Measurements from ENCODE around the gene ZNF536.
"Not testable (repeated sequence)": the region's sequence is repeated elsewhere in the genome, so short reads cannot be mapped to it uniquely, and the experiment has no call there.

ZNF536 gene

DNA sequence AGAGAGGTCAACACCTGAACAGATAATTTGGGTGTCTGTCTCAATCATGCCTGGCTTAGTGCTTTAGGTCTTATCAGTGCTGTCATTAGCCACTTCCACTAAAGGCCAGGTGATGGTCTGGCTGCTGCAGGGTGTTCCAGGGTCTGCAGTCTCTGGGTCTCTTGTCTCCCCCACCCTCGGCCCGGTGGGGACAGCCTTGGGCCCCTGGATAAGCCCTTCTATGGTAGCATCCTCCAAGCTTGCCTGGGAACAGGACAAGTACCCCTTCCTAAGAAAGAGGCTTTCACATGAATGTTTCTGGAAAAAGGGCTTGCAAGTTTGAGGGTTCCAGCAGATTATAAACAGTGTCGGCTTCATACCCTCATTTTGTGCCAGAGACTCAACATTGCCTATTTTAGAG is 29.3 kb upstream of the ZNF536 start:
- no peak for DNase-seq

DNA sequence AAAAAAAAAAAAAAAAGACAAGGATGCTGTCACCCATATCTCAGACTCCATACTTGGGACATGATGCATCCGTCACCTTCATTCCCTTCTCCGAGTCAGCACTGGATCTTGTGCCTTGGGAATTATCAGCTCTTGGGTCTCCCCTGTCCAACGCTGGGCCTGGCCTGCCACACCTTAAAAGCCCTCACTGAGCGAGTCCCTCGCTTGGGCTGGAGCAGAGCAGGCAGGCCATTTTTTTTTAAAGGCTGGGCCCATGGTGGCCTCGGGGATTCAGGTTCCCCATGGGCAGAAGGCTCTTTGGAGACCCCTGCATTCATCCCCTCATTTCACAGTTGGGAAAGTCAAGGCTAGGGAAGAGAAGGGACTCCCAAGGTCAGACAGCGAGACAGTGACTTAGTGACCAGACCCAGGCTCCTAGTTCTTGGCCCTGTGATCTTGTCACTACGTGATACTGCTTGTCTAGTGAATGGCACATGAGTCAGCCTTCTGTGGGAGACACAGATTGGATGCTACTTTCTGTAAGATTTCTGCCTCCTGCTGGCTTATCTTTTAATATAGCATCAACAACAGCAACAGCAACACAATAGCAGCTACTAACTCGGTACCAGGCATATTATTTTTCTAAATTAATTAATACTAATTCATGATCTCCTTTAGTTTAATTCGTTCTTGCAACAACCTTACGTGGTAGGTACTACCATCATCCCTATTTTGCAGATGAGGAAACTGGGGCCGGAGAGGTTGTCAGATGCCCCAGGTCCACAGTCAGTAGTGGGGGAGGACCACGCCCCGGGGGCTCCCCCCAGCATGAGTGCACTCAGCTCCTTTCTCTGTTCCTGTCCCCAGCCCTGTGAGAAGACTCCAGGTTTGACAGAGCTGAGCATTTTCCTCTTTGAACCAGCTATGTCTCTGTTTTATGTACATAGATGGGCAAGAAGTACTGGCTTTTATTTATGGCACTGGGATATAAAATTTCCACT is 27.4 kb upstream of the ZNF536 start:
- DNase-seq: no peak

DNA sequence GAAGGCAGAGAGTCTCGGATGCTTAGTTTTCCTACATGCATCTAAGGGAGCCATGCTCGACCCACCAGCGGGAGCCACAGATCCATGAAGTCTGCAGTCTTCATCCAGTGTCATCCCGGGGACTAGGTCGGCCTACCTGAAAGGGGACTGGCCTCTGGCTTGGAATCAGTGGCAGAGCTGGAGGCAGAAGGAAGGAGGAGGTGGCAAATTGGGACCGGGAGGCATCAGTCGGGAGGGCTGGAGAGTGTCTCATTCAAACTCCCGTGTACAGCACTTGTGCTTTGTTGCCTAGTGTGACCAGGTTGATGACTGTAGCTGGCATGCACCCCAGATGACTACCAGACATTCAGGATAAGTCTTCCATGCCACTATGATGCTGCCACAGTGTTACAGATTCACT is 26.5 kb upstream of the ZNF536 start:
- DNase-seq: no peak

DNA sequence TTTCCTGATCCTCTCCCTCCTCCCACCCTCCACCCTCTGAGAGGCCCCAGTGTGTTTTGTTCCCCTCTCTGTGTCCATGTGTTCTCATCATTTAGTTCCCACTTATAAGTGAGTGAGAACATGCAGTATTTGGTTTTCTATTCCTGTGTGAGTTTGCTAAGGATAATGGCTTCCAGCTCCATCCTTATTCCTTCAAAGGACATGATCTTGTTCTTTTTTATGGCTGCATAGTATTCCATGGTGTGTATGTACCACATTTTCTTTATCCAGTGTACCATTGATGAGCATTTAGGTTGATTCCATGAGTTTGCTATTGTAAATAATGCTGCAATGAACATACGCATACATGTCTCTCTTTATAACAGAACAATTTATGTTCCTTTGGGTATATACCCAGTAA is 25.7 kb upstream of the ZNF536 start:
- not testable (repeated sequence) for DNase-seq

DNA sequence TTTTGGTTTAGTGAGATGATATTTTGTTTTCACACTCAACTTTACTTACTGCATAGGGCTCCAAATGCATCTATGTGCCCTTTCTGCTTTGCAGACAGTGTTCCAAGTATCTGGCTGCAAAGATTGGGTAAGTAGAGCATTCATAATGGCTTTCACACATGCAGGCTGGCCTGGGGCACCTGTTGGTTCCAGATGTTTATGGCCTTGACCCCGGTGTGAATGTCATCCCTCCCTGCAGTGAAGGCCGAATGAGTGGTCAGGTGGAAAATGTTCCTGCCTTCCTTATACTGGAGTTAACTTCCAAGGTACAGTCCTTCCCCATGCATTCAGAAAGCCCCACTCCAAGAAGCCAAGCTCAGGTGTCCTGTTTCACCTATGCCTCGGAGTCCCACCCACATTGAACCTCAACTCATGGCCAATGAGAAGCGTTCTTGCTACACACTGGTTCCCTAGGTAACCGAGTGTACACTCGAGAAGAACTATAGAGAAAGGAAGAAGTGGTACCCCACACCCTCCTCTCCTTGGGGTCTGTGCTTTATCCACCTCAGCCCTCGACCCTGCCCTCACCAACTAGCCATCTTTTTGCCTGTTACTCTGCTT is 23.0 kb upstream of the ZNF536 start:
- no peak for DNase-seq

DNA sequence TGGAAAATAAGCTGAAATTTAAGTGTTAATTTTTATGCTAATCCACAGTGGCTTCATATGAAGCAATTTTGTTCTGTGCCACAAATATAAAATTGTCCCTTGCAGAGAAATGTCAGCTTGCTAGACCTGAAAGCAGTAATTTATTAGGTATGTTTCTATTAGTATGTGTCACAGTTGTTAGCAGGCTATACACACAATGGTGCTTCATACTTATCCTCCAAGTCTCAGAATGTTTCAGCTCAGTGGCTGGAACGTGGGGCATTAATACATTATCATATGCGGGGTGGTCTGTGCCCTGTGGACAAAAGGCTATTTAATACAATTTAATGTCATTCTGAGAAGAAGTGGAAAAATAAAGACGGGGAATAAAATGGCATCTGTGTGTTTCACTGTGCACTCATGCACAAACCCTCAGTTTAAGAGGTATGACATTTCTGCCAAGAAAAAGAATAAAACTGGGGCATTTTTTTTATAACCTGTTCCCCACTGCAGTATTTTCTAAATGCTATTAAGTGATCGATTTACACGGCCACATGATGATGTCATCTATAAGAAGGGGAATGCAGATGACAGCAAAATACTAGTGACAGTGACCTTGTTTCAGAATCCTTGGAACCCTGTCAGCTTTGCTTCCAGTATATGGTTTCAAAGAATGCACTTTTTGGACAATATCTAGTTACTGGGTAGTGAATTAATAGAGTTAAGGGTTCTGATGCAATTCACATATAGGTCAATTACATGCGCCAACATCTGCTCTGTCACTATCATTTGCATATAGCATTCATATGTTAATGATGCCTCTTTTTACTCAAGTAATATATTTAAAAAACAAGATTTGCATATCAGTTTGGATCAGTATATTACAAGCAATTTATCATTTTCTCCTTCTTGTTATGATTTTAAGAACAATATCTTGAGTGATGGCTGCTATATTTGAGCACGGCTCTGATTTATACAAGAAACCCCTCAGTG is 21.2 kb upstream of the ZNF536 start:
- no peak for DNase-seq

DNA sequence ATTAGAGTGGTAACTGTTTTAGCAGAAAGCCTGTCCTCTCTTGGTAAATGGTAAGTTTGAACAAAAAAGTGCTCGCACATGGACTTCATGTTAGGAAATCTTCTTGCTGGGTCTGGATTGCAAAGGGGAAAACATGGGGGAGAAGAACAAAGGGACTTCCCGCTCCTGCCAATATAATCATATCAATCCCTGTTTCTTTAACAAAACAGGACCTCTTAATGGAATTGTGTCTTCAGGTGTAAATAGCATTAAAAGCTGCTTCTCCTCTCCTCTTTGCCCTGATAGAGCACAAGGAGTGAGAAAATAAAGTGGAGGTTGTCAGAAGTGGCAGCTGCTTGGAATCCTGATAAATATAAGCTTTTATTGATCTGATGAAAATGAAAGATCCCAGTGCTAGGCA is 20.4 kb upstream of the ZNF536 start:
- no peak for DNase-seq

DNA sequence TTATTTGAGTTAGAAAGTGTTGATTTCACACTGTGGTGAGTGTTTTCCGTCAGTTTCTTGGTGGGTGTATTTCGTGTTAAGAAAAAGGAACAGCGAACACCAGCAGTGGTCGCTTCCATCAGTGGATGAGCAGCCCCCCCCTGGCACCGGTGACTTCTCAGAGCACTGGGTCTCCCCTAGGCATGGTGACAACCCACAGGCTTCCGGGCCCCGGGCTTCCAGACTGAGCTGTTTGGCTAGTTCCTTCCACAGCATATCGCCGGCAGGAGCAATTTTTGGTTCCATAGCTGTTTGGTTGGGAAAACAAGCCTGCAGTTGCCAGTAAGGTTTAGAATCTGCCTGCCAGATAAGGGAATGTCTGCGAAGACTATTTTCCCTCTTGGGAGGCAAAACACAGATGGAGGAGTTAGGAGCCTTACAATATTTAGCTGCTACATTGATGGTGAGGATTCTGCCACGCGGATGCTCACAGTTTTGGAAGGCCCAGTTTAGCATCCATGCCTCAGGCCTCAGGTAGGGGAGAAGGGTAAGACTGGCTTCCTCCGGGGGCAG is 18.7 kb upstream of the ZNF536 start:
- DNase-seq: no peak

DNA sequence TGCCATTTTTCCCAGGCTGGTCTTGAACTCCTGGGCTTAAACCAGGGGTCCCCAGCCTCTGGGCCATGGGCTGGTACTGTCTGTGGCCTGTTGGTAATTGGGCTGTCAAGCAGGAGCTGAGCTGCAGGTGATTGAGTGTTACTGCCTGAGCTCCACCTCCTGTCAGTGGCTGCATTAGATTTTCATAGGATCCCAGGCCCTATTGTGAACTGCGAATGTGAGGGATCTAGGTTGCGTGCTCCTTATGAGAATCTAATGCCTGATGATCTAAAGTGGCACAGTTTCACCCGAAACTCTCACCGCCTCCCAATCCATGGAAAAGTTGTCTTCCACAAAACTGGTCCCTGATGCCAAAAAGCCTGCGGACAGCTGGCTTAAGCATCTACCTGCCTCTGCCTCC is 16.6 kb upstream of the ZNF536 start:
- DNase-seq: no peak

DNA sequence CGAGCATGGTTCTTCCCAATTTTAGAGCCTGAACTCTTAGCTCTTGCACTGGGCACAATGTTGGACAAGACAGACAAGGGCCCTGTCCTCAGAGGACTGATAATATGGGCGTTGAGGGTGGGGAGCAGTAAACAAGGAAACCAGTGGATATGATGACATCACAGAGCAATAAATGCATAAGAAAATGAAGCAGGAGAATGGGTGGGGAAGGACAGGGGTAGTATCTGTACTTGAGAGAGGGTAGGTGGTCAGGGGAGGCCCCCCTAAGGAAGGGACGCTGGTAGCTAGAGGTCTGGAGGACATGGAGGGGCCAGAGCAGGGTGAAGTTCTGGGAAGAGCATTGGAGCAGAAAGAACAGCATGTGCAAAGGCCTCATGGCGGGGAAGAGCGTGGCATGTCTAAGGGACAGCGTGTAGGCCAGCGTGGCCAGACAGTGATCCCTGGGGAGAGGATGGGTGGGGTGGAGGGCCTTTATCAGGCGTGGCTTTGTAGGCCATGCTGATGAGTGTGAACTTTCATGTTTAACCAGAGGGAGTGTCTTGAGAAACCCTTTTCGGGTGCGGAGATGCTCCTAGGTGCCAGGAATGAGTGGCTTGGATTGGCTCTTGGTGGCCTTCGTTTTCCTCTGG is 15.1 kb upstream of the ZNF536 start:
- no peak for DNase-seq

DNA sequence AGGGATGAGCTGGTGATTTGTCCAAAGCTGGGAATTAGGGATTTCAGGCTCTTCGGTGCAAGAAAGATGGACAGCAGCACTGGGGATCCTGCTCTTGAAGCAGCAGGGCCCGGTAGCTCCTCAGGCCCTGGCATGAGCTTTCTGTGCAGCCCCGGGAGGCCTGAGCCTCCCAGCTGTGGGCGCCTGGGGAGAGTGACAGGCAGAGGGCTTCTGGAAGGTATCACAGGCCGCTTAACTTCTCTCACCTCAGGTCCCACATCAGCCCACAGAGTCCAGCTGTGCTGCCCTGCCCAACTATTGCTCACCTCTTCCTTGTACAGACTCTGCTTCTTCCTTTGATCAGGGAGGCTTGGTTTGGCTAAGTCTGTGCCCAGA is 14.6 kb upstream of the ZNF536 start:
- no peak for DNase-seq

DNA sequence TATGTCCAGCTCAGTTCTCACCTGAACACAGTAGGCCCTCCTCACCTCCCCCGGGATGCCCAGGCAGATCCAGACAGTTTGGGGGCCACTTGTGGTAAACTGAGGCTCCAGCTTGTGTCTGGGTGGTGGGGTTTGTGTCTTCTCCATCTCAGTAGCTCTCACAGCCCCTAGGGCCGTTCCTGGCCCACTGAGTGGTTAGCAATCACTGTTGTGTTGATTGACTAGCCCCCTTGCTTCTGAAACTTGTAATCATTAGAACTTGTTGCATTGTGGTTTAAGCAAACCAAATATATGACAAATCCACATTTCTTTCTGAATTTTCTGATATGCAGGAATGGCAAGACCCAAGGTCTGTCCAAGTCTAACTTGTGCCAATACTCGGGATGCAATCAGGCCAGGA is 13.9 kb upstream of the ZNF536 start:
- no peak for DNase-seq

DNA sequence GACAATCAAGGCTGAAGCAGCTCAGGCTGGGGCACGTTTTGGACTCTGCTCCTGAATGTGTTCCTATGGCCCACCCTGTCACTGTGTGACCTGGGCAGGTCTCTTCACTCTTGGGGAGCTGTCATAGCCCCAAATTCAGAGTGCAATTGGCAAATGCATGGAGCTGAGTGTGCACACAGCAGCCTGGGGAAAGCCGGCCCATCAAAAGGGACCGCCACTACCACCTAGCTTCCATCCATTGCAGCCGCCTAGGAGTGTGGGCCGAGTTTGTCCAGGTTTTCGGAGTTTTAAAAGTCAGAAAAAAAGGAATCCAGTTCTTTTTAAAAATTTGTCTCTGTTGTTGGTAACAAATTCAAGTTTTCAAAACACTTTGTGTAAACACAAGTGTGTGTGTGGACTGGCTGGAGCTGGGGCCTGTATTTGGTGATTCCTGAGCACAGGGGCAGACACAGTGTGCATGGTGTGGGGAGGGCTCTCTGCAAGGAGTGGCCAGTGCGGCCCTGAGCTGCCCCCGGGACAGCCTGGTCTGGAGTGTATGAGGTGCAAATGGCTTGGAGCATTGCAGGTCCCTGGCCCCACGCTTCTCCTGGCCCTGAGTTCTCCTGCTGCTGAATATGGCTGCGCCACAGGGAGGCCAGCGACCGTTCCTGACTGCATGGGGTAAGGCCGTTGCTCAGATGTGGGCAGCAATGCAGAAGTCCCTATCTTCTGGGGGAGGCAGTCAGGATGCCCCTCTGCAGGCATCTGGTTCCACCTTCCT is 13.2 kb upstream of the ZNF536 start:
- no peak for DNase-seq

DNA sequence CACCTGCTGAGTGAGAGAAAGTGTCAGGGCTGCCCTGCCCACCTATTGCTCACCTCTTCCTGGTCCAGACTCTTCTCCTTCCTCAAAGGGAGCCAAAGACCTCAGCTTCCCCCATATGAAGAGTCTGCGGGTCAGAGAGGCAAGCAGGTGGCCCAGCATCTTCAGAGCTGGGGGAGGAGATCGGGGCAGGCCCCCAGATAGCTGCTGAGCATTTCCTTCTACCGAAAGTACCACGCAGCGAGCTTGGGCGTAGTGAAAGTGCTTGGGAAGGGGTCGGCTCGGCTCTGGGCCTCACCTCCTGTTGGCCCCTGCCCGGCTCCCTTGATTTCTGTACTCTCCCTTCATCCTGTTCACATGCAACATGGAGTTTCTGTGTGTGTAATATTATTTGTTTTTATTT is 12.2 kb upstream of the ZNF536 start:
- no peak for DNase-seq

DNA sequence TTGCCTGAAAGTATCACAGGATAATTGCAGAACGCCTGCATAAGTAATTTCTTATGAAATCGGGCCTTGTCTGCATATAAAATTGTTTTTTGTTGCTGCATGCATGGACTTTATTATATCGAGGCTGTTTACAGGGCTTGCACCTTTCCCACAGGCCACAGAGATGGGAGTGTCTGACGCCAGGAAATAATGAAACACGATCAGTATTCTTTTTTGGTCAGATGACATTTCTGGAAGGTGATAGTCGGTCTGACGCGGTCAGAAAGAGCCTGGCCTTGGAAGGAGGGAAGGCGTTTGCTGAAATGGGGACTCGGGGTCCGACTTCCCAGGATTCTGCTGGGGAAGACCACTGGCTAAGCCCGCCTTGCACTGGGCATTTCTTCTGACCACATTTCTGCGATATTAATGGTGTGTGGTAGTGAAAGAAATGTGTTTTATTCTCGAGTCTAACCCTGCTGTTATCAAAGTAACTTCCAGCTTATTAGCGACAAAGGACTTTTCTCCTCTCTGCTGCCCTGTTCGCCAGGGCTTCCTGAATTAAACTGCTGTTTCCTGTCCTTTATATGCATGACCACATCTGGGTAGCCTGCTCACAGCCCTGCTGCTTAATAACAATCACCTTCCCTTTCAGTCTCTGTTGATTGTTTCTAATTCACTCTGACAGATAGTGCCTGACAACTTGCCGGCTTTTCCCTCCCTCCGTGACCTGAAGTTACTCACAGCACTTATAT is 11.6 kb upstream of the ZNF536 start:
- DNase-seq: no peak

DNA sequence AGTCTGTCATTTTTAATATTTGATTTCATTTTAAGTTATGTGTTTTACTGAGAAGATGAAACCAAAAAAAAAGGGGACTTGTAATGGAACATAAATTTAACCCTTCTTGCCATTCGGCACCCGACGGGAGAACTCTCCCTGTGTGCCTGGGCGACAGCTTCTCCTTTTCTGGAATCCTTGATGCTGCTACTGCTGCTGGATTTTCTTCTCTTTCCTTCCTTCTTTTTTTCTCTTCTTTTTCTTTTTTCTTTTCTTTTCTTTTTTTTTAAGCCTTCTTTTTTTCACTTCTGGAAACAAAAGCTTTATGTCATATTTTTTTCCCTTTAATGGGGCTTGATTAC is 11.1 kb upstream of the ZNF536 start:
- DNase-seq: no peak

DNA sequence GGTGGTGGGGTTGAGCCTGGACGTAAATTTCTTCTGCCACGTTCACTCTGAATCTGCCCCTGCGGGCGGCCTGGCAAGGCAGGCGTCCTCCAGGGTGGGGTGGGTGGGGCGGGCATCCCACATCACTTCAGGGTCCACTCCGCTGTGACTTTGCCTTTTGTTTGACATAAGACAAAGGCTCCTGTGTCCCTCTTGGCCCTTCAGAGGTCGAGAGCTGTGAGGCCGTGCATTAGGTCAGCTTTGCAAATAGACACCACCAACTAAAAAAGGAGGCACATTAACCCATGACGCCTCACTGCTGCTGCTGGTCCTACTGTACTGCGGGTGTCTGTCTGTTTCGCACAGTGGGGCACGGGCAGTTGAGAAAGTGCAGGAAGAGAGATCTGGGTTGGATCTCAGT is 10.5 kb upstream of the ZNF536 start:
- no peak for DNase-seq

DNA sequence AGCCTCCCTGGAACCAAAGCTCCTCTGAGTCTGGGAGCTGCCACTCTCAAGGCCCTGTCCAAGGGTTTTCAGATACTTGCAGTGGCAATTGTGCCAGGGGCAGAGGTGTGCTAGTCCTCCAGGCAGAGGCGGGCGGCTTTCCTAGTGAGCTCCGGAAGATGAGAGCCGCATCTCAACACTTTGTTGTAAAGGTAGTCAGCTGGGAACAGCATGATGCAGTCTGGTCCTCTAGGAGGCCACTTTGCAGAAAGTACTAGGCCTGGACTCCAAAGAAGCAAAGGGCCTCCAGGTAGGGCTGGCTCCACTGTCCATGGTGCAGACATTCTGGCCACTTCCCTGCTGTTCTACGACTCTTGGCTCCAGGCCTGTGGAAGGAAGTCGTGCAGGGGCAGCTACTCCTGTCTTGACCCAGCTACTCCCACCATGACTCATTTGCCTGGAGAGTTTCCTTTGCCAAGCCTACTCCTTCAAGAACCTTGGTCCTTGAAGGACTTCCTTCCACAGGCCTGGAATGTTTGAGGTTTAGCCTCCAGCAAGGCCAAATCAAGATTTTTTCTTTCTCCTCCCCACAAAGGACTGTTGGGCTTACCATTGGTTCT is 9.9 kb upstream of the ZNF536 start:
- no peak for DNase-seq

DNA sequence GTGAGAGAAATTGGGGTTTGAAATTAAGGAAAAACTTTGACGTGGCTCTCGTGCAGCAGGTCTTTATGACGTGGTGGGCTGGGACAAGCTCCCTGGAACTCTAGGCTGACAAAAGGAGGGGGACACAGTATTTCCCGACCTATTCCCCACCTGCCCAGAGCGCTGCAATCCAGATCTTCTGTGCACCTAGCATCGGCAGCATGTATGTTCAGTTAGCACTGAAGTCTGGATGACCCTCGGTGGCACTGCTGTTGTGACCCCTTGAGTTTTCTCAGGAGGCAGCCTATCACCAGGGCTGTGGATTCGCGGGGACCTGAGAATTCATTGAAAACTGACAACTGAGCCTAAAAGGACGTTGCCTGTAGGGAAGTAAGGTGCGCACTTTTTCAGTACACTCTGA is 9.1 kb upstream of the ZNF536 start:
- DNase-seq: no peak

DNA sequence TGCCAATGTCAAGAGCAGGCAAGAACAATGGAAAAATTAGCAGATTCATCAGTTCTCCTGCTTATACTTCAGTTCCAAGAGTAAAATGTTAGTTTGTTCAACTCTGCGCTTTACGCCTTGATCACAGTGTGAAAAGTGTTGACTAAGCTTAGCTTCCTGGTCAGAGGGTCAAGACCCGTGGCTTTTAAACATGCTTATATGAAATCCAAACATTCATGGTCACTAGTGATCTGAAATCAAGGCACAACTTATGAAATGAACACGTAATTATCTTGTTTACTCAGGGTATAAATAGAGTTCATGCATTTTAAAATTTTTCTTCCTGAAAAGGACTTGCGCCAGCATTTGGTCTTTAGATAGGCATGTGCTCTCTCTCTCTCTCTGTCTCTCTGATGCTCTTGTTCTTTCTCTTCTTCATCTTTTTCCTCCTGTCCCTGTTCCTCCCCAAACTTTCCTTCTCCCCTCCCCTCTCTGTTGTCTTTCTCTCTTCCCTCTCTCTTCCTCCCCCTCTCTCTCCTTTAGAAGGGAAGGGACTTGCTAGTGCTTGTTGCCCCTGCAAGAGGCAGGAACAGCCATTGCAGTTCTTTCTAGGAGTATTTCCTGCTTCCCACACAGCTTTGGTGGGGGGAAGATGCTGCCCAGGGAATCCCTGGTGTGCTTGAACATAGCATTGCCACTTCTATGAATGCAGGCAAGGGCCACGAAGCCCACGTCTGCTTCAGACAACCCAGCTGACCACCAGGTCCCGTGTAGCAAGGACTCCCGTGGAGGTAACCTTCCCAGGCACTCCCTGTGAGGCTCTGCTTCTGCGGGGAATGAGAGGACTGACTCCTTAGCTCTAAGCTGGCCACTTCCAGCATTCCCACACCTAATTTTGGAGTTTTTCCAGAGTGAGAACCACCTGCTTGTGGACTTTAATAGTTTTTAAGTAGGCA is 7.1 kb upstream of the ZNF536 start:
- no peak for DNase-seq

Measured in stimulated activated naive CD4-positive, alpha-beta T cell treated with Interleukin-2 at 50 U/mL for 16 hours (primary cell).